ENCODE data around the gene SELENOV.

SELENOV gene

DNA sequence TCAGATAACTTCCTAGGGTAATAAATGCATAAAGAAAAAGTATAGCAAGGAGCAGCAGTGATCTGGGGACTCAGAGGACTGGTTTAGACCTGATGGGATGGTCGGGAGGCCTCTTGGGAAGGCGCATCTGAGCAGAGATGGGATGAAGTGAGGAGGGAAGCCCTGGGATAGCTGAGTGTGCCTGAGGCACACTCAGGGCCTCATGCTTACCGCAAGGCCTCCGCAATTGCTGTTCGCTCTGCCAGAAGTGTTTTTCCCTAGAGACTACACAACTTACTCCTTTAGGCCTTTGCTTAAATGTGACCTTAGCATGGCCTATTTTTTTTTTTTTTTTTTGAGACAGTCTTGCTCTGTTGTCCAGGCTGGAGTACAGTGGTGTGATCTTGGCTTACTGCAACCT is 20.3 kb upstream of the SELENOV start:
- no peak for DNase-seq

DNA sequence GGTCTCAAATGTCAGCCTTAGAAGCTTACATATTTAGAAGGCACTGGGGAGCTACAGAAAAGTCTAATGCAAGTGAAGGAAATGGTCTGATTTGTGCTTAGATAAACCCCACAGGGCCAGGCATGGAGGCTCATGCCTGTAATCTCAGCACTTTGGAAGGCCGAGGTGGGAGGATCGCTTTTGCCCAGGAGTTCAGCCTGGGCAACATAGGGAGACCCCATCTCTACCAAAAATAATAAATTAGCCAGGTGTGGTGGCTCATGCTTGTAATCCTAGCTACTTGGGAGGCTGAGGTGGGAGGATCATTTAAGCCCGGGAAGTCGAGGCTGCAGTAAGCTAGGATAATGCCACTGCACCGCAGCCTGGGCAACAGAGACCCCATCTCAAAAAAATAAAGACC is 18.9 kb upstream of the SELENOV start:
- no peak for DNase-seq

GRCh38 chr19:39497701-39497995 is 17.3 kb upstream of the SELENOV start:
- DNase-seq, result no peak

GRCh38 chr19:39497996-39498797 is 16.7 kb upstream of the SELENOV start:
- DNase-seq, result no peak

DNA sequence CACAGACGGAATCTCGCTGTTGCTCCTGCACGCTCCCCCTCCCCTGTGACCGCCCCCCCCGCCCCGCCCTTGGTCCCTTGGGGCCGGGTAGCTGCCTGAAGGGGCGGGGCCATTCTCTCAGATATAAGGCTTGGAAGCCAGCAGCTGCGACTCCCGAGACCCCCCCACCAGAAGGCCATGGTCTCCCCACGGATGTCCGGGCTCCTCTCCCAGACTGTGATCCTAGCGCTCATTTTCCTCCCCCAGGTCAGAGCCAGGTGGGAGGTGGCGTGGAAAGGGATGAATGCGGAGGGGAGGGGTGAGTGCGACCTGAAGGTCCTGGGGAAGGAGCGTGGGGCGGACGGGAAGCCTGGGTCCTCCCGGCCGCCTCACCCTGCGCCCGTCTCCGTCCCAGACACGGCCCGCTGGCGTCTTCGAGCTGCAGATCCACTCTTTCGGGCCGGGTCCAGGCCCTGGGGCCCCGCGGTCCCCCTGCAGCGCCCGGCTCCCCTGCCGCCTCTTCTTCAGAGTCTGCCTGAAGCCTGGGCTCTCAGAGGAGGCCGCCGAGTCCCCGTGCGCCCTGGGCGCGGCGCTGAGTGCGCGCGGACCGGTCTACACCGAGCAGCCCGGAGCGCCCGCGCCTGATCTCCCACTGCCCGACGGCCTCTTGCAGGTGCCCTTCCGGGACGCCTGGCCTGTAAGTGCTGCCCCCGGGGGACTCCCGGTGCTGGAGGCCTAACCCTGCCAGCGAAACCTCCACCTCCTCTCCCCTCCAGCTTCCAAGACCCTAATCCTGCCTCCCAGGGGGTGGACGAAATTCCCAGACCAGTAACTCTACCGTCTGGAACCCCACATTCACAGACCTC is 15.9 kb upstream of the SELENOV start, which contains the start of gene DLL3:
Gene DLL3 (plus strand): TSS at position 150 of the 845 bp plus-strand sequence. CDS start 28 bp downstream, at position 178.
- no peak for DNase-seq

DNA sequence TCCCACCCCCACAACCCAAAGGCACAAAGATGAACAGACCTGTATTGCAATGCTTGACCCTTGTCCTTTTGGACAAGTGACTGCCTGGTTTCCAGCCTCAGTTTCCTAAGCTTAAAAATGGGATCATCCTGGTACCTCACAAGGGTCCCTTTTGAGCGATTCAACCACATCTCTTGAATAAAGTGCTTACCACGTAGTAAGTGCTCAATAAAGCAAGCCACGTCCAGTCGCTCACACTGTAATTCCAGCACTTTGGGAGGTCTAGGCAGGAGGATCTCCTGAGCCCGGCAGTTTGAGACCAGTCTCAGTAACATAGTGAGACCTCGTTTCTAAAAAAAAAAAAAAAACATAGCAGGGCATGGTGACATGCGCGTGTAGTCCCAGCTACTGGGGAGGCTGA is 15.0 kb upstream of the SELENOV start:
- no peak for DNase-seq

DNA sequence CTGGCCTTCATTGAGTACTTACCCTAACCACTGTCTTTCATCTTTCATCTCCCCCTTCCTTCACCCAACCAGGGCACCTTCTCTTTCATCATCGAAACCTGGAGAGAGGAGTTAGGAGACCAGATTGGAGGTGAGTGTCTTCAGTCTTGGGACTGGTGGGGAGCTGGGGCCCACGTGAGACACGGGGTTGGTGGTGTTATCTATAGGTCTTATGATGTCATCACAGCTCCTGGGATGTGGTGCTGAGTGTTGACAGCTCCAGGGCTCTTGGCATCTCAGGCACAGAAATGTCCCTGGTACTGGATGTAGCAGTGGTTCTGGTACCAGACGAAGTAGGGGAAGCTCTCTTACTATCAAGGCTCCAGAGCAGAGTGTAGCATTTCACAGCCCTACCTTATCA is 14.4 kb upstream of the SELENOV start:
- DNase-seq, result no peak

GRCh38 chr19:39501340-39501739 is 13.6 kb upstream of the SELENOV start:
- DNase-seq, result no peak

GRCh38 chr19:39502640-39503417 is 12.1 kb upstream of the SELENOV start:
- DNase-seq, result no peak

- no peak for DNase-seq
Observed at GRCh38 chr19:39506598-39506943, 8.4 kb upstream of the SELENOV start.

- no peak for DNase-seq
Observed at GRCh38 chr19:39506944-39507714, 7.8 kb upstream of the SELENOV start.

DNA sequence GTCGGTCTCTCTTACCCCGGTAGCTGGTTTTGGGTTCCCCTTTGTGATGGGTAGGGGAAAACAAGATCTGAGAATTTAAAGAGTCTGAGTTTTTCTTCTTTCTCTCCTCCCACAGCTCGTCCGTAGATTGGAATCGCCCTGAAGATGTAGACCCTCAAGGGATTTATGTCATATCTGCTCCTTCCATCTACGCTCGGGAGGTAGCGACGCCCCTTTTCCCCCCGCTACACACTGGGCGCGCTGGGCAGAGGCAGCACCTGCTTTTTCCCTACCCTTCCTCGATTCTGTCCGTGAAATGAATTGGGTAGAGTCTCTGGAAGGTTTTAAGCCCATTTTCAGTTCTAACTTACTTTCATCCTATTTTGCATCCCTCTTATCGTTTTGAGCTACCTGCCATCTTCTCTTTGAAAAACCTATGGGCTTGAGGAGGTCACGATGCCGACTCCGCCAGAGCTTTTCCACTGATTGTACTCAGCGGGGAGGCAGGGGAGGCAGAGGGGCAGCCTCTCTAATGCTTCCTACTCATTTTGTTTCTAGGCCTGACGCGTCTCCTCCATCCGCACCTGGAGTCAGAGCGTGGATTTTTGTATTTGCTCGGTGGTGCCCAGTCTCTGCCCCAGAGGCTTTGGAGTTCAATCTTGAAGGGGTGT is 7.1 kb upstream of the SELENOV start:
- DNase-seq, result no peak

- no peak for DNase-seq
Observed at GRCh38 chr19:39508629-39509028, 6.3 kb upstream of the SELENOV start.

DNA sequence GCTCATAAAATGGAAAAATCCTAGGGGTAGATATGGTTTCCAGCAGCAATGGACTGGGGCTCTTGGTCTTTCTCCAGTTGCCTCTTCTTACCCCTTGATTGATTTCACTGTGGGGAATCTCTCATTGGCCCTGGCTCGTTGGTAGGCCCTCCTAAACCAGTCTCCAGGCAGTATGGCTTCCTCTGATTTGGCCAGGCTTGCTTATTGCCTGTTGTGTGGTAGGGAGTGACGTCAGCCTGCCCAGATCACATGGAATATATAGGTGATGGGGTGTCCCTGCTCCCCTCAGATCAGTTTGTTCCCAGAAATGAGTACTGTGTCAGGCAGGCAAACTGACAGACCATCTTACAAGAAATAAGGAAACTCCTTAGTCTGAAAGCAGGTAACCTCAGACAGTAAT is 5.7 kb upstream of the SELENOV start:
- DNase-seq, result no peak

DNA sequence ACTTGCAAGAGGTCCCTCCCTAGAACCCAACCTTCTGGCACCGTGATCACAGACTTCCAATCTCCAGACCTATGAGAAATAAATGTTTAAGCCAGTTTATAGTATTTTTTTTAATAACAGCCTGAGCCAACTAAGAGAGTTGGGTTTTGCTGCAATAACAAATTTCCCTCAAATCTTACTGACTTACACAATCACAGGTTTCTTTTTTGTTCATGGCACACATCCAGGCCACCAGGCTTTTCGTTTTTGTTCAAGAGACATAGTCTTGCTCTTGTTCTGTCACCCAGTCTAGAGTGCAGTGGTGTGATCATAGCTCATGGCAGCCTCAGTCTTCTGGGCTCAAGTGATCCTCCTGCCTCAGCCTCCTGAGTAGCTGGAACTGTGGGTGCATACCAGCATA is 2.0 kb upstream of the SELENOV start:
- no peak for DNase-seq

DNA sequence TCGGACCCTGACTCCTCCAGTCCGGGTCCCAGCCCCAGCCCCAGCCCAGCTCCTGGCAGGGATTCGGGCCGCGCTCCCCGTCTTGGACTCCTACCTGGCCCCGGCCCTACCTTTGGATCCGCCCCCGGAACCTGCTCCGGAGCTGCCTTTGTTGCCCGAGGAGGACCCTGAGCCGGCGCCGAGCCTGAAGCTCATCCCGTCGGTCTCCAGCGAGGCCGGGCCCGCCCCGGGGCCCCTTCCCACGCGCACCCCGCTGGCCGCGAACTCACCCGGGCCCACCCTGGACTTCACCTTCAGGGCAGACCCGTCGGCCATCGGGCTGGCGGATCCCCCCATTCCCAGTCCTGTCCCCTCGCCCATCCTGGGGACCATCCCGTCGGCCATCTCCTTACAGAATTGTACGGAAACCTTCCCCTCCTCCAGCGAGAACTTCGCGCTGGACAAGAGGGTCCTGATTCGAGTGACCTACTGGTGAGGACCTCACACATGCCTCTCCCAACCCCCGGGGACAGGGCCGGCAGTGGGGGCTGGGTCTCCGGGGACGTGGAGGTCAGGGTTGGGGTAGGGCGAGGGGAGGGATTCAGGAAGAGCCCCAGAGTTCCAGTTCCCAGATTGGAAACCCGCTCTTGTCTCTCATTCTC is 732 bp downstream of the SELENOV start:
- DNase-seq, result no peak

DNA sequence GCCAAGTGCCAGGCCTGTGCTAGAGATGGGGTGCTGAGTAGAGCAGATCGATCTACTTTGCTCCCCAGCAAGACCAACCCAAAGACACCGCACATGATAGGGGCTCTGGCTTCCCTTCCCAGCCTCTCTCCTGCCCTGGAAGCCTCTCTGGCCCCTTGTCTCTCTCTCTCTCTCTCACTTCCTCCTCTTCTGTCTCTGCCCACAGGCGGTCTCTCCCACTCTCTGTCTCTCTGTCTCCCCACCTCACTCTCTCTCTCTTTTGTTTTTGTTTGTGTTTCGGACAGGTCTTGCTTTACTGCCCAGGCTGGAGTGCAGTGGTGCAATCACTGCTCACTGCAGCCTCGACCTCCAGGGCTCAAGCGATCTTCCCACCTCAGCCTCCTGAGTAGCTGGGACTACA is 1.3 kb downstream of the SELENOV start:
- DNase-seq, result no peak

GRCh38 chr19:39517432-39517831 is 2.5 kb downstream of the SELENOV start:
- no peak for DNase-seq

DNA sequence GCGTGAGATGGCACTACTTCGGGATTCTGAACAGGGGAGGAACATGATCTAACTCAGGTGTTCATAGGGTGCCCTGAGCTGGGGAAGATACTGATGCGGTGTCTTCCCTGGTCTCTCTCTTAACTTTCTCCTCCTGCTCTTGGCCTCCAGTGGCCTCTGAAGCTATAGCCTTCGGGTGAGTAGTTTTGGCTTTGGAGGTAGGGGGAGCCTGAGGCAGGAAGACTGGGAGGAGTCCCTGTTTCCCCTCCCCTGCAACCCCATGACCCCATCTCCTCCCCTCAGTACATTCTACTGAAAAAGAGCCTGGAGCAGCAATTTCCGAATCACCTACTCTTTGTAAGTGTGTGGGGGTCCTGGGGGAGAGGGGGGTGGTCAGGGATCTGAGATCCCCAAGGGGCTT is 3.5 kb downstream of the SELENOV start:
- DNase-seq, result no peak

GRCh38 chr19:39518975-39519374 is 4.0 kb downstream of the SELENOV start:
- no peak for DNase-seq

- DNase-seq, result no peak
Observed at GRCh38 chr19:39520541-39521484, 5.9 kb downstream of the SELENOV start.
